HepG2 (cell line): ENCODE measurements around the gene EIF2S2. TPM values are rescaled to one million over a fixed set of nuclear protein-coding genes. Genes with fewer than 3 reads are reported as not detected.

ENCODE experiments used
- ATAC-seq: fragments of 200-7000 bp; cut with Tn5 transposase; 3 replicates; pipeline ENCODE4 v1.9.1; 2020; ENCODE audit warnings: mild to moderate bottlenecking, moderate library complexity
- BruUV-seq: library from RNA; stranded (reverse); fragments of 400-500 nt; replicated peaks from 2 replicates; lab custom pipeline; 2021; lab: Mats Ljungman, UMichigan
- CTCF ChIA-PET: fragments of 300-600 bp; formaldehyde crosslinking; extraction: SDS; loops from one replicate; lab custom pipeline; 2021; ENCODE audit warnings: low total read pairs, inconsistent platforms, low intra/inter-chr PET ratio; lab: Yijun Ruan, JAX
- POLR2A ChIA-PET: fragments of 350-600 bp; sonication (Branson Sonifier 250); formaldehyde crosslinking; loops from one replicate; lab custom pipeline; 2020; ENCODE audit warnings: antibody characterized with exemption, inconsistent platforms; lab: Yijun Ruan, JAX
- DNase-seq: peaks from one replicate; pipeline ENCODE4 v3.0.0-alpha.2; 2015; ENCODE audit warnings: low spot score
- FAIRE-seq: peaks from 3 replicates; lab custom pipeline; 2011; peaks lifted over from hg19 to GRCh38; lab: Jason Lieb, UNC
- H2AFZ ChIP-seq: one replicate; pipeline ENCODE4 v1.6.1; 2011; ENCODE audit warnings: low read length, inconsistent platforms
- H3K27ac ChIP-seq: fragments of 300-600 bp; 3 replicates; pipeline ENCODE4 v1.8.0; 2011; ENCODE audit warnings: mixed run types, mild to moderate bottlenecking, mixed read lengths, low read length, inconsistent platforms; ENCODE audit not compliant: insufficient read depth; ENCODE audit errors: extremely low read length
- H3K27me3 ChIP-seq, 2 experiments: fragments of 200-600 bp in 1 of 2; 2 replicates in 1 of 2; 3 replicates in 1 of 2; pipeline versions ENCODE4 v1.6.0 to v1.8.0; 2011; ENCODE audit warnings: low read length in 2 of 2, mild to moderate bottlenecking in 2 of 2, moderate library complexity in 2 of 2, inconsistent platforms in 1 of 2; ENCODE audit not compliant: insufficient read depth in 2 of 2, control insufficient read depth in 1 of 2
- H3K36me3 ChIP-seq, 2 experiments: fragments of 200-600 bp in 1 of 2; replicated peaks in 1 of 2; 2 replicates in 1 of 2; 3 replicates in 1 of 2; pipeline versions ENCODE4 v1.5.1 to v1.8.0; 2011; ENCODE audit warnings: low read length in 2 of 2, inconsistent platforms in 1 of 2; ENCODE audit not compliant: insufficient read depth in 2 of 2, control insufficient read depth in 1 of 2
- H3K4me1 ChIP-seq: 2 replicates; pipeline ENCODE4 v1.5.1; 2012; ENCODE audit warnings: low read length, inconsistent platforms; ENCODE audit not compliant: insufficient read depth
- H3K4me2 ChIP-seq: 2 replicates; pipeline ENCODE4 v1.6.0; 2011; ENCODE audit warnings: low read depth, low read length, inconsistent platforms
- H3K4me3 ChIP-seq, 3 experiments: fragments of 200-600 bp in 1 of 3; sonication (generic), shearing (Covaris generic) in 1 of 3; replicated peaks in 1 of 3; 2 replicates each; pipeline ENCODE4 v1.5.1; 2011 to 2016; ENCODE audit warnings: low read length in 3 of 3, inconsistent platforms in 2 of 3, low read depth in 2 of 3, mild to moderate bottlenecking in 2 of 3, control low read depth in 1 of 3, mixed read lengths in 1 of 3; ENCODE audit not compliant: insufficient read depth in 1 of 3
- H3K79me2 ChIP-seq: one replicate; pipeline ENCODE4 v1.6.1; 2011; ENCODE audit warnings: low read length, inconsistent platforms; ENCODE audit not compliant: insufficient read depth
- H3K9ac ChIP-seq: 2 replicates; pipeline ENCODE4 v1.6.0; 2011; ENCODE audit warnings: mild to moderate bottlenecking, low read depth, low read length, inconsistent platforms; ENCODE audit not compliant: insufficient read depth
- H3K9me3 ChIP-seq: 2 replicates; pipeline ENCODE4 v1.5.1; 2012; ENCODE audit warnings: mild to moderate bottlenecking, low read length
- H4K20me1 ChIP-seq: 2 replicates; pipeline ENCODE4 v1.6.0; 2011; ENCODE audit warnings: inconsistent platforms, mild to moderate bottlenecking, low read length, moderate library complexity; ENCODE audit not compliant: insufficient read depth
- CC2D1A ChIP-seq: sonication (generic); formaldehyde crosslinking; IDR thresholded peaks from 2 replicates; pipeline ENCODE4 v1.8.1; 2023; ENCODE audit warnings: mild to moderate bottlenecking, missing genetic modification reagents
- FOSL1 ChIP-seq: sonication (generic); formaldehyde crosslinking; IDR thresholded peaks from 2 replicates; pipeline ENCODE4 v1.9.0; 2021; ENCODE audit warnings: missing genetic modification reagents, borderline replicate concordance
- FOXA3 ChIP-seq: IDR thresholded peaks from 2 replicates; pipeline ENCODE4 v1.6.1; 2016; ENCODE audit warnings: missing genetic modification reagents, missing compliant biosample characterization
- KDM5A ChIP-seq: fragments of 200-600 bp; sonication (generic); IDR thresholded peaks from 2 replicates; pipeline ENCODE4 v1.7.0; 2018; ENCODE audit warnings: antibody characterized with exemption, mild to moderate bottlenecking, low read length, borderline replicate concordance
- NPAS2 ChIP-seq: sonication (generic); formaldehyde crosslinking; IDR thresholded peaks from 2 replicates; pipeline ENCODE4 v1.8.0; 2022; ENCODE audit warnings: mild to moderate bottlenecking, missing genetic modification reagents, borderline replicate concordance
- RBFOX2 ChIP-seq: fragments of 200-400 bp; formaldehyde crosslinking; IDR thresholded peaks from 2 replicates; pipeline ENCODE4 v1.6.1; 2017; ENCODE audit warnings: low read depth, mild to moderate bottlenecking, low read length
- SALL2 ChIP-seq: sonication (generic); formaldehyde crosslinking; IDR thresholded peaks from 2 replicates; pipeline ENCODE4 v1.8.1; 2023; ENCODE audit warnings: mild to moderate bottlenecking, missing genetic modification reagents, inconsistent platforms
- TARDBP ChIP-seq: sonication (generic); formaldehyde crosslinking; IDR thresholded peaks from 2 replicates; pipeline ENCODE4 v1.8.0; 2022; ENCODE audit warnings: mild to moderate bottlenecking, missing genetic modification reagents
- YY1 ChIP-seq: IDR thresholded peaks from 2 replicates; pipeline ENCODE4 v1.6.1; 2011; ENCODE audit warnings: low read length, low read depth, moderate library complexity, mild to moderate bottlenecking; ENCODE audit not compliant: insufficient read depth, insufficient replicate concordance
- ZBED4 ChIP-seq: sonication (generic); formaldehyde crosslinking; IDR thresholded peaks from 2 replicates; pipeline ENCODE4 v1.4.0; 2020; ENCODE audit warnings: missing genetic modification reagents, borderline replicate concordance
- ZBTB20 ChIP-seq: sonication (generic); formaldehyde crosslinking; IDR thresholded peaks from 2 replicates; pipeline ENCODE4 v1.8.1; 2023; ENCODE audit warnings: missing genetic modification reagents, low read depth, mild to moderate bottlenecking, borderline replicate concordance
- ZNF337 ChIP-seq: sonication (generic); formaldehyde crosslinking; IDR thresholded peaks from 2 replicates; pipeline ENCODE4 v1.5.1; 2020; ENCODE audit warnings: missing genetic modification reagents, low read depth, mild to moderate bottlenecking, borderline replicate concordance
- ZNF720 ChIP-seq: sonication (generic); formaldehyde crosslinking; IDR thresholded peaks from 2 replicates; pipeline ENCODE4 v1.4.0; 2020; ENCODE audit warnings: missing genetic modification reagents
- ZNF83 ChIP-seq: sonication (generic); formaldehyde crosslinking; IDR thresholded peaks from 2 replicates; pipeline ENCODE4 v1.4.0; 2020; ENCODE audit warnings: missing genetic modification reagents, mild to moderate bottlenecking, borderline replicate concordance
- in situ Hi-C: cut with HindIII; loops from 2 replicates; pipeline ENCODE4 v1.10.0; 2017; ENCODE audit warnings: low pct_unique_long_range_greater_than_20kb; ENCODE audit not compliant: extremely low pct_ligation_motif_present
- intact Hi-C: fragments of 100-400 bp; cut with micrococcal nuclease; formaldehyde crosslinking; loops from one replicate; pipeline ENCODE4 v1.10.0; 2022; ENCODE audit not compliant: unreplicated experiment
- polyA plus RNA-seq, 8 experiments: library from polyadenylated mRNA; depleted of rRNA in 3 of 8; stranded (reverse) in 7 of 8; unstranded in 1 of 8; fragments of >200 nt; fragmentation: Illumina TruSeq in 4 of 8; extraction: Trizol in 4 of 8; gene quantifications; 2 replicates each; pipeline versions ENCODE4 v1.2.1 to v1.2.3, GENCODE V29; 2011 to 2016; ENCODE audit warnings: low read depth in 4 of 8, missing spikeins in 1 of 8, mixed read lengths in 1 of 8; ENCODE audit not compliant: insufficient read depth in 1 of 8
- total RNA-seq, 5 experiments: library from RNA; depleted of rRNA; stranded (reverse); fragments of >200 nt; fragmentation: Illumina TruSeq; extraction: Trizol; gene quantifications; 2 replicates each; pipeline ENCODE4 v1.2.3, GENCODE V29; 2016; ENCODE audit warnings: low read depth in 1 of 5
- TF ChIP-seq, protein P1 (sequence below): sonication (generic); formaldehyde crosslinking; IDR thresholded peaks from 2 replicates; pipeline ENCODE4 v1.5.0; 2020; ENCODE audit warnings: mild to moderate bottlenecking, low read depth, missing genetic modification reagents, borderline replicate concordance
- TF ChIP-seq, protein P2 (sequence below), 2 experiments: sonication (generic) in 1 of 2; formaldehyde crosslinking in 1 of 2; IDR thresholded peaks; 2 replicates each; pipeline versions ENCODE4 v1.4.0 to v1.6.1; 2016 to 2020; ENCODE audit warnings: borderline replicate concordance in 1 of 2, low read depth in 1 of 2, mild to moderate bottlenecking in 1 of 2, missing genetic modification reagents in 1 of 2

The EIF2S2 gene
- total and polyA plus RNA-seq, 2 of the 13 experiments (the other 11 are each of a cell fraction or from before 2014, with no cell fraction given) = 126 to 213 TPM

DNA sequence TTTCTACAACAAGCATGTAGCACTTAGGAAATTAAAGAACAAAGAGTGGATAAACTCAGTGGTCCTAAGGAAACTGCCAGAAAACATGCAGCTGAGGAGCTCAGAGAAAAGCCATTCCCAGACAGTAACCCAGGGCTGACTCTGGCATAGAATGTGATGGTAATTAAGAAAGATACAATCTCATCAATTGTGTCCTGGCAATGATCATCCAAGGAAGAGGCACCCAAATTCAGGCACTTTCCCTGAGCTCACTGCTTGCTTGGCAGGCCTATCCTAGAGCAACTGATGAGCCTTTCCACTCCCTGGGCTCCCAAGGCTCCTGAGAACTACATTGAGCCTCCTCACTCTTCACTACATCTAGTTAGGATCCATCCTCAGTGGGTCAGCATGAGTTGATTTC is 16.2 kb downstream of the EIF2S2 start:
- Histone ChIP-seq H3K79me2 (peaks cover 8% of the 10 kb centered on the region), H3K36me3 (peaks cover 56 to 93% of the 10 kb centered on the region in 2 experiments)
- no peak for TF ChIP-seq ZNF337
- peak; percentile 57 for TF ChIP-seq RBFOX2
- no peak for TF ChIP-seq FOSL1 (CRISPR knock-in tag)
- TF ChIP-seq ZBTB20 (CRISPR knock-in tag) = no peak
- TF ChIP-seq ZBED4 (CRISPR knock-in tag) = no peak
- no peak for TF ChIP-seq CC2D1A (CRISPR knock-in tag)
- no peak for TF ChIP-seq NPAS2 (CRISPR knock-in tag)
- TF ChIP-seq ZNF83 (CRISPR knock-in tag) = no peak
- TF ChIP-seq TARDBP = no peak
- TF ChIP-seq, protein P1, sequence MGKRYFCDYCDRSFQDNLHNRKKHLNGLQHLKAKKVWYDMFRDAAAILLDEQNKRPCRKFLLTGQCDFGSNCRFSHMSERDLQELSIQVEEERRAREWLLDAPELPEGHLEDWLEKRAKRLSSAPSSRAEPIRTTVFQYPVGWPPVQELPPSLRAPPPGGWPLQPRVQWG = no peak
- TF ChIP-seq SALL2 (CRISPR knock-in tag) = no peak
- TF ChIP-seq, protein P2, sequence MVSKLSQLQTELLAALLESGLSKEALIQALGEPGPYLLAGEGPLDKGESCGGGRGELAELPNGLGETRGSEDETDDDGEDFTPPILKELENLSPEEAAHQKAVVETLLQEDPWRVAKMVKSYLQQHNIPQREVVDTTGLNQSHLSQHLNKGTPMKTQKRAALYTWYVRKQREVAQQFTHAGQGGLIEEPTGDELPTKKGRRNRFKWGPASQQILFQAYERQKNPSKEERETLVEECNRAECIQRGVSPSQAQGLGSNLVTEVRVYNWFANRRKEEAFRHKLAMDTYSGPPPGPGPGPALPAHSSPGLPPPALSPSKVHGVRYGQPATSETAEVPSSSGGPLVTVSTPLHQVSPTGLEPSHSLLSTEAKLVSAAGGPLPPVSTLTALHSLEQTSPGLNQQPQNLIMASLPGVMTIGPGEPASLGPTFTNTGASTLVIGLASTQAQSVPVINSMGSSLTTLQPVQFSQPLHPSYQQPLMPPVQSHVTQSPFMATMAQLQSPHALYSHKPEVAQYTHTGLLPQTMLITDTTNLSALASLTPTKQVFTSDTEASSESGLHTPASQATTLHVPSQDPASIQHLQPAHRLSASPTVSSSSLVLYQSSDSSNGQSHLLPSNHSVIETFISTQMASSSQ (IDR thresholded peaks at IDR 0.05; ENCODE audit: low read depth) = no peak
- TF ChIP-seq, protein P2 (CRISPR knock-in tag; IDR thresholded peaks at IDR 0.05; ENCODE audit: borderline replicate concordance) = no peak
- no peak for TF ChIP-seq YY1
- no peak for TF ChIP-seq ZNF720 (CRISPR knock-in tag)
- TF ChIP-seq FOXA3 = no peak
- TF ChIP-seq KDM5A = no peak

More for the DNA sequence above, 16.2 kb downstream of the EIF2S2 start:
- POLR2A ChIA-PET = interaction anchor here (1.5 to 5.8 kb wide), 3 partner anchors 11 to 606 kb away, joined by 3 to 48 read pairs (median 5); partner anchors contain the start of genes CBFA2T2 and EIF2S2
- Histone ChIP-seq H3K27me3 (no peaks in the 10 kb centered on the region), H3K4me1 (no peaks in the 10 kb centered on the region), H3K4me3 (no peak overlapping the region), H3K4me2 (no peak overlapping the region), H3K9ac (no peak overlapping the region), H2AFZ (no peak overlapping the region), H4K20me1 (peaks cover 41% of the 10 kb centered on the region), H3K27ac (no peak overlapping the region), H3K9me3 (no peaks in the 10 kb centered on the region)
- CTCF ChIA-PET = no interaction called here
- DNase-seq = no peak
- ATAC-seq = no peak
- in situ Hi-C loops (no loop called here), intact Hi-C loops (no loop called here)
- no TSS peak for BruUV-seq
- FAIRE-seq = no peak
